ENCODE measurements around the gene PITPNM1. TPM values are rescaled to one million over a fixed set of nuclear protein-coding genes. Genes with fewer than 3 reads are reported as not detected.

The PITPNM1 gene
- total RNA-seq, 1 donor from 2014 or later, result 16.4 TPM

Other genes starting within 250 kb of the PITPNM1 start
- 35.7 and 49.5 TPM in 2 replicates for gene GRK2, start 238.9 kb downstream of the PITPNM1 start, total RNA-seq
- gene ANKRD13D, start 216.1 kb downstream of the PITPNM1 start, total RNA-seq, result 27.0 and 30.1 TPM in 2 replicates
- 7.6 and 7.7 TPM in 2 replicates for gene SSH3, start 201.8 kb downstream of the PITPNM1 start, total RNA-seq
- gene POLD4, start 151.8 kb downstream of the PITPNM1 start, total RNA-seq, result 22.9 and 29.2 TPM in 2 replicates
- 1.6 and 2.2 TPM in 2 replicates for gene CLCF1, start 131.8 kb downstream of the PITPNM1 start, total RNA-seq
- gene RAD9A, start 113.4 kb downstream of the PITPNM1 start, total RNA-seq, result 5.0 and 5.3 TPM in 2 replicates
- 239 and 250 TPM in 2 replicates for gene PPP1CA, start 103.5 kb downstream of the PITPNM1 start, total RNA-seq
- not detected in 2 replicates for gene TBC1D10C, start 101.3 kb downstream of the PITPNM1 start, total RNA-seq
- gene CARNS1, start 89.7 kb downstream of the PITPNM1 start, total RNA-seq, result 0.07 TPM in 1 of 2 replicates, not detected in the other
- gene RPS6KB2, start 76.9 kb downstream of the PITPNM1 start, total RNA-seq, result 46.2 and 54.3 TPM in 2 replicates
- gene PTPRCAP, start 67.7 kb downstream of the PITPNM1 start, total RNA-seq, result 0.14 and 0.40 TPM in 2 replicates
- 154 and 169 TPM in 2 replicates for gene CORO1B, start 61.9 kb downstream of the PITPNM1 start, total RNA-seq
- not detected in 2 replicates for gene GPR152, start 52.6 kb downstream of the PITPNM1 start, total RNA-seq
- gene CABP4, start 50.0 kb downstream of the PITPNM1 start, total RNA-seq, result 0.04 and 0.33 TPM in 2 replicates
- gene TMEM134, start 36.1 kb downstream of the PITPNM1 start, total RNA-seq, result 14.4 and 15.7 TPM in 2 replicates
- gene AIP, start 22.3 kb downstream of the PITPNM1 start, total RNA-seq, result 77.2 and 91.2 TPM in 2 replicates
- 14.8 and 23.0 TPM in 2 replicates for gene CDK2AP2, start 2.8 kb upstream of the PITPNM1 start, total RNA-seq
- not detected in 2 replicates for gene CABP2, start 18.1 kb upstream of the PITPNM1 start, total RNA-seq
- 708 and 1,026 TPM in 2 replicates for gene GSTP1, start 78.4 kb upstream of the PITPNM1 start, total RNA-seq
- 176 and 193 TPM in 2 replicates for gene NDUFV1, start 101.6 kb upstream of the PITPNM1 start, total RNA-seq
- 8.1 and 16.3 TPM in 2 replicates for gene NUDT8, start 124.6 kb upstream of the PITPNM1 start, total RNA-seq
- not detected in 2 replicates for gene TBX10, start 134.4 kb upstream of the PITPNM1 start, total RNA-seq
- not detected in 2 replicates for gene ACY3, start 145.4 kb upstream of the PITPNM1 start, total RNA-seq
- not detected in 2 replicates for gene ALDH3B2, start 169.3 kb upstream of the PITPNM1 start, total RNA-seq